Renal cortical epithelial cell (primary cell): ENCODE data around the gene MS4A6A. TPM values are rescaled to one million over a fixed set of nuclear protein-coding genes. Genes with fewer than 3 reads are reported as not detected.
"Not testable (repeated sequence)": the region's sequence is repeated elsewhere in the genome, so short reads cannot be mapped to it uniquely, and the experiment has no call there.

Source experiments
- DNase-seq: peaks from one replicate; pipeline ENCODE4 v3.0.0-alpha.2; 2011; ENCODE audit warnings: low read depth
- total RNA-seq: library from RNA; depleted of rRNA; stranded (reverse); fragments of >200 nt; gene quantifications from 2 replicates; pipeline ENCODE4 v1.2.3, GENCODE V29; 2014

Gene MS4A6A
- total RNA-seq, 1 donor from 2014 or later, result not detected

DNA sequence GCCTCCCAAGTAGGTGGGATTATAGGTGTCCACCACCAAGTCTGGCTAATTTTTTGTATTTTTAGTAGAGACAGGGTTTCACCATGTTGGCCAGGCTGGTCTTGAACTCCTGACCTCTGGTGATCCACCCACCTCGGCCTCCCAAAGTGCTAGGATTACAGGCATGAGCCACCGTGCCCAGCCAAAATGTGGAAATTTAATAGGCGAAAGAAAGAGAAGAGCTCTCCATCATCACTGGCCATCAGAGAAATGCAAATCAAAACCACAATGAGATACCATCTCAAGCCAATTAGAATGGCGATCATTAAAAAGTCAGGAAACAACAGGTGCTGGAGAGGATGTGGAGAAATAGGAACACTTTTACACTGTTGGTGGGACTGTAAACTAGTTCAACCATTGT is 54.0 kb downstream of the MS4A6A start:
- not testable (repeated sequence) for DNase-seq

GRCh38 chr11:60128376-60128775 is 54.5 kb downstream of the MS4A6A start:
- DNase-seq, result no peak

DNA sequence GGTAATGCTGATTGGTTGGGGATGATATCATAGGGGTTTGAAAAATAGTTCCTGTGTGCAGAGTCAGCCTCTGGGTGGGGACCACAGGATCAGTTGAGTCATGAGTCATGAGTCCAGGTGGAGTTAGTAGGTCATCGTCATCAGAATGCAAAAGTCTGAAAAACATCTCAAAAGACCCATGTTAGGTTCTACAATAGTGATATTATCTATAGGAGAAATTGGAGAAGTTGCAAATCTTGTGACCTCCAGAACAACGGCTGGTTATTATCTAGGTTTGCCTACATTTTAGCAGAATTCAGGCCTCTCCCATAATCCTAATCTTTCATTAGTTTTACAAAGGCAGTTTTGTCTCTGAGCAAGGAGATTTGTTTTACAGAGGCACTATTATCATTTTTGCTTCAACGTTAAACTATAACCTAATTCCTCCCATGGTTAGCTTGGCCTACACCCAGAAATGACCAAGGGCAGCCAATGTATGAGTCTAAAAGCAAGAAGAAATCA is 55.5 kb downstream of the MS4A6A start:
- peak; percentile 88 for DNase-seq

DNA sequence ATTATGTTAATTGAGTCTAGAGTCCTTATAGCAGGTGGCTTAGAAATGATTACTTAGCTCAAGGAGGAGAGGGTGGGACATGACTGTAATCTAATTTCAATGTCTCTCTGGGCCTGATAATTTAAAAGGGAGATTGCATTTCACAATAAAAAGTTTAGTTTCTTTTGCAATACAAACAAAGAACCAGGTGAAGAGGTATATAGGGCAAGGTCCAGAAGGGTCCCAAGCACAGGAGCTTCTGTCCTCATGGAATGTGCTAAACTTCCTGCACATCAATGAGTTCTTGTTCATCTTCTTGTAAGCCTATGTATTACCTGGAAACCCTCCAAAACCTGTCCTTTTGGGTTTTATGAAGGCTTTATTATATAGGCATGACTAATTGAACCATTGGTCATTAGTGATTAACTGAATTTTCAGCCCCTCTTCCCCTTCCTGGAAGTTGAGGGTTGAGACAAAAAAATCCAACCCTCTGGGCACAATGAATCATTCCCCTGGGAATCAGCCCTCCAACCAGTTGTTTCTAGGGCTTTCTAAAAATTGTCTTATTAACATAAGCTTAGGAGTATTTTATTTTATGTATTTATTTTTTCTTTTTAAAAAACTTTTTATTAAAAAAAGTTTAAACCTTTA is 56.8 kb downstream of the MS4A6A start:
- peak; percentile 84 for DNase-seq

GRCh38 chr11:60124802-60125432 is 58.0 kb downstream of the MS4A6A start:
- no peak for DNase-seq

Other genes starting within 250 kb of the MS4A6A start
- gene OOSP1, start 244.7 kb downstream of the MS4A6A start, total RNA-seq, result 0.45 TPM in 1 of 2 replicates, not detected in the other
- gene OOSP4A, start 219.1 kb downstream of the MS4A6A start, total RNA-seq, result not detected in 2 replicates
- not detected in 2 replicates for gene OOSP4B, start 165.9 kb downstream of the MS4A6A start, total RNA-seq
- not detected in 2 replicates for gene OOSP2, start 142.7 kb downstream of the MS4A6A start, total RNA-seq
- gene MS4A3, start 126.4 kb downstream of the MS4A6A start, total RNA-seq, result not detected in 2 replicates
- gene MS4A2, start 94.4 kb downstream of the MS4A6A start, total RNA-seq, result not detected in 2 replicates
- not detected in 2 replicates for gene MS4A4E, start 60.1 kb upstream of the MS4A6A start, total RNA-seq
- gene MS4A4A, start 97.6 kb upstream of the MS4A6A start, total RNA-seq, result not detected in 2 replicates
- not detected in 2 replicates for gene MS4A6E, start 144.2 kb upstream of the MS4A6A start, total RNA-seq
- gene MS4A7, start 195.4 kb upstream of the MS4A6A start, total RNA-seq, result not detected in 2 replicates
- not detected in 2 replicates for gene MS4A14, start 213.4 kb upstream of the MS4A6A start, total RNA-seq
- gene MS4A5, start 246.5 kb upstream of the MS4A6A start, total RNA-seq, result not detected in 2 replicates